Measurements from ENCODE around the gene GSPT1. TPM values are rescaled to one million over a fixed set of nuclear protein-coding genes. Genes with fewer than 3 reads are reported as not detected.

The GSPT1 gene
- total RNA-seq, 1 donor from 2014 or later = 73.5 TPM

- DNase-seq (ENCODE audit: low spot score) = no peak
Measured at GRCh38 chr16:11913425-11914079, 2.2 kb downstream of the GSPT1 start.

DNA sequence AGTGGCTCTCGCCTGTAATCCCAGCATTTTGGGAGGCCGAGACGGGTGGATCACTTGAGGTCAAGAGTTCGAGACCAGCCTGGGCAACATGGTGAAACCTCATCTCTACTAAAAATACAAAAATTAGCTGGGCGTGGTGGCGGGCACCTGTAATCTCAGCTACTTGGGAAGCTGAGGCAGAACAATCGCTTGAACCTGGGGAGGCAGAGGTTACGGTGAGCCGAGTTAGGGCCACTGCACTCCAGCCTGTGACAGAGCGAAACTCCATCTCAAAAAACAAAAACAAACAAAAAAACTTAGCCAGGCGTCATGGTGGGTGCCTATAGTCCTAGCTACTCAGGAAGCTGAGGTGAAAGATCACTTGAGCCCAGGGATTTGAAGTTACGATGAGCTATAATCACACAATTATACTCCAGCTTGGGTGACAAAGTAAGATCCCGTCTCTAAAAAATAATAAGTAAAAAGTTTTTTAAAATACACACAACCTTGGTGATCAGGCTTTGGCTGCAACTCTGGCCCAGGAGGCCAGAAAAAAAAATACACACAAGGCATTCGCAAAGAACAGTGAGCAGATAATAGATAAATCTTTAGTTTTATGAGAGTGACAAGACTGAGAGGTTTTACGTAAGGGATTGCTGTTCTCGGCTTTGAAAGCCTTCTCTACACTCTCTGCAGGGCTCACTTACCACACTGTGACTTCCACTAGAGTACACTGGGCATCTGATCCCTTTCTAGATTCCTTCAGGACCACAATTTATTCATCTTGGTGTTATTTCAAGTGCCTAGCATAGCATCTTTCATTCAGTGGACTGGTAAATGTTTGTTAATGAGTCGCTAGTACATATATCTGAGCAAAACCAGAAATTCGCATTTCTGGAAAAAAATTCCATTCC is 5.9 kb downstream of the GSPT1 start:
- no peak for DNase-seq (ENCODE audit: low spot score)

DNA sequence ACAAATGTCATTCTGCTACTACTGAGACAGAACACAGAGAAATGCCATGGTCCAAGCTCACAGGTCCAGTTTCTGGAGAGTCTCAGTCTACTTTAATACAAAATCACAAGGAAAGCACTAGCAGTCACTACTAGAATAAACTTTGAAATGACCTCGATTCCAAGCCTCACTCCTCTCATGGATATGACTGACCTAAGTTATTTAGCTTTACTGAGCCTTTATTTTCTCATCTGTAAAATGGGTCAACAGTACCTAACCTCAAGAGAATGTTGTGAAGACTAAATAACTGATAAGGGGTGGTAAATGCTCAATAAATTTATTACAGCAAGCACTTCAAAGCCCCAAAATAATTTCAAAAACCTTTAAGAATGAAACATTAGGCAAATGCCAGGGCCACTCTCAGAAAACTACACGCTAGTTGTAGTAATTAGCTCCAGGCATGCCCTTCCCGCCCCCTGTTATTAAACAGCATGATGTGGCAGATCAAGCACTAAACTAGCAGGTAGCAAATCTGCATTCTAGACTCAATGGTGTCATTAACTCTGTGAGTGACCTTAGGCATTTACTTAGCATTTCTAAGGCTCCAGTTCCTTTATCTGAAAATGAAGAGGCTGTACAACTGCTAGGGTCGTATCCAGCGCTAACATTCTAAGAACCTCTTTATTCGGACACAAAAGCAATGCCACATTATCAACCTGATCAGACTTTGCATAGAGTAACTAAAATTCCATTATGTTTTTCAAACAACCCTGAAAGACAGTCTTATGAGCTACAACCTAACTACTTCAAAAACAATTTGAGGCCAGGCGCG is 8.4 kb downstream of the GSPT1 start:
- DNase-seq (ENCODE audit: low spot score) = no peak

GRCh38 chr16:11903906-11904305 is 11.8 kb downstream of the GSPT1 start:
- no peak for DNase-seq (ENCODE audit: low spot score)

DNA sequence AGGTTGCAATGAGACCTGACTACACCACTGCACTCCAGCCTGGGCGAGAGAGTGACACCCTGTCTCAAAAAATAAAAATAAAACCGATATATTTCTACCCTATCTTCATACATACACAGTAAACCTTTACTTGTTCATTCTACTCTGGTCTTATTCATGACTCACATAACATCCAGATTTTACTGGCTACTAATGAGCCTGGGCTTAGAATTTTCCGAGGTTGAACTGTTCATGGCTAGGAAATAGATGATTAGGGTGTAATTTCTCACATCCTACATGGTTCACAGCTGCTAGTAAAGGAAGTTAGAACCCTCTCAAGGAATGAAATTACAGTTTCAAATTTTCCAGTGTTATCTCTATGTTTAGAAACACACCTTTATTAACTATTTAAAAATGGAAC is 14.7 kb downstream of the GSPT1 start:
- no peak for DNase-seq (ENCODE audit: low spot score)

DNA sequence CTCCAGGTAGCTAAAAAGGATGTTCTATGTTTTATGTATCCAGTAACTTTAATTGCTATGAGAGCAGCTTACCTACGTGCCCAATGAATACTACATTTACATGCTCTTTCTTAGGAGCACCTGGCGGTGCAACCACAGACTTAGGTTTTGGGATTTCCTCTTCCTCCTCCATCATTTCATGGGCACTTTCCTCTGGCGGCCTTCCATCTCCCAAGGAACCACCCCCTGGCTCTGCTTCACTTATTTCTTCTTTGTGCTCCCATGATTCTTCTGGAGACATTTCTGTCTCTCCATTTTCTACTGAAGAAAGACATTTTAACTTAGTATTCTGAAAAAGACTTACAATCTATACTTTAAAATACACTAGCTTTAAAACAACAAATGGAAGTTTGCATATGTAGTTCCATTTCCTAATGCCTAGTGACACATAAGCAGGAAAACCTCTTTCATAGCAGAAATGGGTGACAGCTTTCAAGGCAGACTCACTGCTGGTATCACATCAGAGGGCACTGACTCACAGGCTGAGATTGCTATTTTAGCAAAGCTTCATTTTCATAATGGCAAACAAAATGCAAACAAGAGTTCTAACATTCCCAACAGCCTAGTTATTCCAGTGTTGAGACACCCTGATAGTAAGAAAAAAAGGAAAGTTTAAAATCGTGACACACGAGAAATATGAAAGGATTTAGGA is 19.1 kb downstream of the GSPT1 start:
- DNase-seq (ENCODE audit: low spot score) = no peak

- no peak for DNase-seq (ENCODE audit: low spot score)
Measured at GRCh38 chr16:11893571-11893970, 22.2 kb downstream of the GSPT1 start.

DNA sequence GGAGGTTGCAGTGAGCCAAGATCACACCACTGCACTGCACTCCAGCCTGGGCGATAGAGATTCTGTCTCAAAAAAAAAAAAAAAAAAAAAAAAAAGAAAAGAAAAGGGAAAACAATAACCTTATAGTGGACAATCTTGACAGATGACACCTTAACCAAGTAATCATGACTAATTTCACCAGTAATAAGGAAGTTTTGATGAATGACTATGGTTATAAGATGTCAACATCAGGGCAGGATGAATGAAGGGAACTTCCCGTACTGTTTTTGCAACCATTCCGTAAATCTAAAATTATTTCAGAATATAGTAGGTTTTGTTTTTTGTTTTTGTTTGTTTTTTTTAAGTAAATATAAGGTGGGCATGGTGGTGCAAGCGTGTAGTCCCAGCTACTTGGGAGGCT is 23.0 kb downstream of the GSPT1 start:
- DNase-seq (ENCODE audit: low spot score) = no peak

DNA sequence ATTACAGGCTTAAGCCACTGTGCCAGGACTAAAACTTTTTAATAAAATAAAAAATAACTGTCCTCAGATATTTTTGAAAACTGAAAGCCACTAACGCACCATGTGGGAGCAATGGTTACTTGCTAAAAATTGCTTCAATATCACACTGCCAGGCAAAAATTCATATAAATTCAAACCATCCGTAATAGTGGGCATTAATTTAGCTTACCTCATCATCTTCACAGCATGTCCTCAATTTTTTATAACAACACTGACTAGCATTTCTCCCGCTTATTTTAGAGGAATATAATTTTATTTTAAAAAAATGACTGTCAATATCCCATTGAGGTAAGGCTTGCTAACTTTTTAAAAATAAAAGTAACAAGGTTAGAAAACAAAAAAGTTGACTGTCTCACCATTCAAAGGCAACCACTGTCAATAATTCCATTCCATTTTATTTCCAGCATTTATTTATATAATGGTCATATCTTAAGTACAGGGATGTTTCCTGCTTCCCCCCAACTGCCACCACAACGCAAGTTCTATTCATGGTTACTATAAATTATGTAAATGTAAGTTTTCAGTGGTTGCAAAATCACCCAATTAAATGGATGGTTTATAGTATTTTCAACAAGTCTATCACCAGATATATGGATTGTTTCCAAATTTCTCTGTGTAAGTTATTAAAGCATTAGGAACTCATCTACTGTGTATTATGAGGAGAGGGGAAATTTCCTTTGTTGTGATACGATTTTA is 25.4 kb downstream of the GSPT1 start:
- no peak for DNase-seq (ENCODE audit: low spot score)

GRCh38 chr16:11886881-11887280 is 28.9 kb downstream of the GSPT1 start:
- DNase-seq (ENCODE audit: low spot score) = no peak

GRCh38 chr16:11884035-11884434 is 31.7 kb downstream of the GSPT1 start:
- DNase-seq (ENCODE audit: low spot score) = no peak

DNA sequence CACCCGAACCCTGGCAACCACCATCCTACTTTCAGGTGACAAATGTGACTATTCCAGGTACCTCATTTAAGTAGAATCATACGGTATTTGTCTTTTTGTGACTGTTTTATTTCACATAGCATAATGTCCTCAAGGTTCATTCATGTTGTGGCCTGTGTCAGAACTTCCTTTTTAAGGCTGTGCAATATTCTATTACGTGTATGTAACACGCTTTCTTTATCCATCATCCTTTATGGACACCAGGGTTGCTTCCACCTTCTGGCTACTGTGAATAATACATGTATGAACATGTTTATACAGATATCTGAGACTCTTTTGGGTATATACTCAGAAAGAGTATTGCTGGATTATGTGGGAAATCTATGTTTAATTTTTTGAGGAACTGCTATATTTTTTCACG is 35.7 kb downstream of the GSPT1 start:
- DNase-seq (ENCODE audit: low spot score) = no peak

- no peak for DNase-seq (ENCODE audit: low spot score)
Measured at GRCh38 chr16:11877374-11877773, 38.4 kb downstream of the GSPT1 start.

- DNase-seq (ENCODE audit: low spot score) = no peak
Measured at GRCh38 chr16:11876306-11876705, 39.5 kb downstream of the GSPT1 start.

DNA sequence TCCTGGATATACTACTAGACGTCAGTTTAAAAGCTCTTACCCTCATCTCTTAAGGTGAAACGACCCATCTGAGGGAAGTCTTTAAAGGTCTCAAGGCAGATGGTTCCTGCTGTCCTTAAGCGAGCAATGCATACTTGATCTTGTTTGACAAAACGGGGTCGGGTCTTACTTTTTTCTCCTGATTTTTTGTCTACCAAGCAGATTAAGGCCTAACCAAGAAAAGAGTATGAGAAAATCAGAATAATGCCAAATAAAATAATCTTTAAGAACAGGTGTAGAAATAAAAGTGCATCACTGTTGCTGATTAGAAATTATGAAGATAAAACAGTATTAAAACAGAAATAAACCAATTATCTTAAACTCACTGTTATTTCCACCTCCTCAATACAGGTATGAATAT is 40.0 kb downstream of the GSPT1 start:
- no peak for DNase-seq (ENCODE audit: low spot score)

DNA sequence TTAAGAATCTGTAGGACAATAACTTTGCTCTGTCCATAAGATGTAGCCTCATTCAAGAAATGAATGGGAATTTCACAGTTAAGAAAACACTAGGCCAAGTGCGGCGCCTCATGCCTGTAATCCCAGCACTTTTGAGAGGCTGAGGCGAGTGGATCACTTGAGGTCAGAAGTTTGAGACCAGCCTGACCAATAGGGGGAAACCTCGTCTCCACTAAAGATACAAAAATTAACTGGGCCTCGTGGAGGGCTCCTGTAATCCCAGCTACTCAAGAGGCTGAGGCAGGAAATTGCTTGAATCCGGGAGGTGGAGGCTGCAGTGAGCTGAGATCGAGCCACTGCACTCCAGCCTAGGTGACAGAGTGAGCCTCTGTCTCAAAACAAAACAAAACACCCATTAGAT is 44.6 kb downstream of the GSPT1 start:
- DNase-seq (ENCODE audit: low spot score) = no peak

GRCh38 chr16:11870399-11870798 is 45.4 kb downstream of the GSPT1 start:
- DNase-seq (ENCODE audit: low spot score) = no peak

GRCh38 chr16:11869353-11870228 is 46.2 kb downstream of the GSPT1 start:
- DNase-seq (ENCODE audit: low spot score) = no peak

GRCh38 chr16:11868412-11868980 is 47.3 kb downstream of the GSPT1 start:
- DNase-seq (ENCODE audit: low spot score) = no peak

DNA sequence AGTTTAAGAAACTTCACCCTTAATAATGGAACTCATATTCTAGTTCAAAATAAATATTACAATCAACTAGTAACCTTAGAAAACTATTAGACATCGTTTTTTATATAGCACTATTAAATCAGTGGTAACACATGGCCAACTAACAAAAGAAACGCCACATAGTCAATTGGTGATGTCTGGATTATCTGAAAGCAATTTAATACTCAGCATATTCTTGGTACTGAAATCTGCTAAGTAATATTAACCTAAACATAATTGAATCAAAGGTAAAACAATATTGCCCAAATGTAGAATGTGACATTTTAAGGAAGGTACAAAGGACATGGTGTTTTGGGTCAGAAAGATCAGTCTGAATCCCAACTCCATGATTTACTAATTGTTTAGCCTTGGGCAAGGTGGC is 53.3 kb downstream of the GSPT1 start:
- no peak for DNase-seq (ENCODE audit: low spot score)

Measured in mucosa of gallbladder (tissue), 1 donor.